GM12891 (cell line): ENCODE results near the gene DNAJC13. TPM values are rescaled to one million over a fixed set of nuclear protein-coding genes. Genes with fewer than 3 reads are reported as not detected.
"Not testable (repeated sequence)": the region's sequence is repeated elsewhere in the genome, so short reads cannot be mapped to it uniquely, and the experiment has no call there.

ENCODE experiments used
- DNase-seq: peaks from one replicate; pipeline ENCODE4 v3.0.0; 2011; ENCODE audit warnings: low spot score; ENCODE audit not compliant: insufficient read length
- FAIRE-seq: peaks from 2 replicates; lab custom pipeline; 2011; peaks lifted over from hg19 to GRCh38; lab: Jason Lieb, UNC
- PAX5 ChIP-seq: IDR thresholded peaks from 2 replicates; pipeline ENCODE4 v1.6.1; 2011; ENCODE audit warnings: low read length, moderate library complexity, mild to moderate bottlenecking; ENCODE audit not compliant: insufficient read depth, severe bottlenecking
- POLR2A ChIP-seq: IDR thresholded peaks from 2 replicates; pipeline ENCODE4 v1.6.1; 2011; ENCODE audit warnings: low read depth, low read length, control low read depth
- POLR2AphosphoS5 ChIP-seq: IDR thresholded peaks from 2 replicates; pipeline ENCODE4 v1.6.1; 2011; ENCODE audit warnings: low read depth, low read length, control low read depth
- POU2F2 ChIP-seq: IDR thresholded peaks from 2 replicates; pipeline ENCODE4 v1.6.1; 2011; ENCODE audit warnings: low read depth, mild to moderate bottlenecking, control low read depth, low read length, moderate library complexity
- SPI1 ChIP-seq: IDR thresholded peaks from 2 replicates; pipeline ENCODE4 v1.6.1; 2011; ENCODE audit warnings: low read depth, low read length, control low read depth
- TAF1 ChIP-seq: IDR thresholded peaks from 2 replicates; pipeline ENCODE4 v1.6.1; 2011; ENCODE audit warnings: low read depth, low read length, control low read depth
- polyA plus RNA-seq: library from polyadenylated mRNA; unstranded; fragments of >200 nt; gene quantifications from one replicate; pipeline ENCODE4 v1.2.1, GENCODE V29; 2012; ENCODE audit warnings: low read depth, missing spikeins, inconsistent platforms; ENCODE audit not compliant: missing spikeins

The DNAJC13 gene
- 10.9 TPM for polyA plus RNA-seq

DNA sequence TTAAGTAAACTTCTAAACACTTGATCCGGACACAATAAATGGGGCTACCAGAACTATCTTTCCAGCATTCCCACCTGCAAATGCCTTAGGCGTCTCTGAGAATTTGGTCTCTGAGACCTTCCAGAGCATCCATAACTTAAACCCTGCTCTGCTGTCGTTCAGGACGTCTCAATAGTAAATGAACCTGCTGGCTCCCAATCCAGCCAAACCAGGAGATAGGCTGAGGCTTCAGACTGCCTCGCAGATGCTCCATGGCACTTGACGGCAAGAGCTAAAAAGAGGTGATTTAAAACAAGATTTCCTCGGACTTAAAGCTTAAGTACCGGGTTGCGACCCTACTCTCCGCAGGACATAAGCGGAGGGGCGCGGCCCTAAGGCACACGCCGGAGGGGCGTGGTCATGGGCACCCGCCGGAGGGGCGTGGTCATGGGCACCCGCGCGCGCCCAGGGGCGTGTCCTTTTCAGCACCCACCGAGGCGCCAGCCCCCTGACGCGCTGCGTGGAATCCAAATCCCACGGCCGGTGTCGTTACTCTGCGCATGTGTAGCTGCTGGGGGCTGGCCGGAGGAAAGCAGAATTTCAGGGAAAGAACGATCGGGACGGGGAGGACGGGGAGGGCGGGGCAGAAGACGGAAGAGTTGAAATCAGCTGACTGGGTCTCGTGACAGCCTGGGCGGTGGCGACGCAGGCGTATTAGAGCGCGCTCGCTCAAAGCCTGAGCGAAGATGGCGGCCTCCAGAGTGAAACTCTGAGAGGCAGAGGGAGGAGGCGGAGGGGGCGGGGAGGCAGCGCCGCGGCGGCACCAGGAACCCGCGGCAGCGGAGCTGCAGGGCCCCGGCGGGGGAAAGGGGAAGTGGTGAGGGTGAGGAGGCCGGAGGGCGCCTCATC, at the start of gene DNAJC13:
Gene DNAJC13 (plus strand): TSS at position 696 of the 888 bp plus-strand sequence. CDS start 17,049 bp downstream, outside the sequence.
- TF ChIP-seq SPI1 (peak; percentile 80), PAX5 (no peak), POLR2AphosphoS5 (no peak), TAF1 (peak; percentile 66; the same call in 1 of the 2 replicates), POLR2A (no peak; the same call in 1 of the 2 replicates), POU2F2 (0 out of 2 replicates have a peak, but pooled peaks have one; percentile 19)
- peak; percentile 77 for DNase-seq
- peak; percentile 94 for FAIRE-seq

- DNase-seq (no peak), FAIRE-seq (no peak)
- TF ChIP-seq PAX5 (no peak), TAF1 (no peak), SPI1 (no peak), POLR2AphosphoS5 (no peak), POLR2A (no peak), POU2F2 (no peak)
Measured at GRCh38 chr3:132368515-132368914, 48.8 kb upstream of the DNAJC13 start.

DNA sequence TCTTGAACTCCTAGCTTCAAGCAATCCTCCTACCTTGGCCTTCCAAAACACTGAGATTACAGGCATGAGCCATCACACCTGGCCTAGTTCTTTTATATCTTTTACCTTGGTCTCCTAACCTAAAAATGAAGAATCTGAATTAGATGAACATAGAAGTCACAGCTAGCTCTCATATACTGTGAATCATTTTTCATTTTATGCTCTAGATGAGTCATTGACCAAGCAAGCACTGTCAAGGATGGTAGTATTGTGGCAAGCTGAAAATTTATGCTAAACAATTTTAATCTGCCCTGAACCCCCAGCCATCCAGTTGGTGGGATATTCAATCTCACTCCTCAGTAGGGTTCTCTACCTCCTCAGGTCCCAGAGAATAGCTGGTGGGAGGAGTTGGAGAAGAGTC, 48.3 kb upstream of the DNAJC13 start:
- no peak for DNase-seq
- TF ChIP-seq TAF1 (no peak), POLR2A (no peak), POLR2AphosphoS5 (no peak), POU2F2 (no peak), SPI1 (no peak), PAX5 (no peak)
- FAIRE-seq: no peak

GRCh38 chr3:132376945-132377354, 40.4 kb upstream of the DNAJC13 start:
- not testable (repeated sequence) for FAIRE-seq, DNase-seq

DNA sequence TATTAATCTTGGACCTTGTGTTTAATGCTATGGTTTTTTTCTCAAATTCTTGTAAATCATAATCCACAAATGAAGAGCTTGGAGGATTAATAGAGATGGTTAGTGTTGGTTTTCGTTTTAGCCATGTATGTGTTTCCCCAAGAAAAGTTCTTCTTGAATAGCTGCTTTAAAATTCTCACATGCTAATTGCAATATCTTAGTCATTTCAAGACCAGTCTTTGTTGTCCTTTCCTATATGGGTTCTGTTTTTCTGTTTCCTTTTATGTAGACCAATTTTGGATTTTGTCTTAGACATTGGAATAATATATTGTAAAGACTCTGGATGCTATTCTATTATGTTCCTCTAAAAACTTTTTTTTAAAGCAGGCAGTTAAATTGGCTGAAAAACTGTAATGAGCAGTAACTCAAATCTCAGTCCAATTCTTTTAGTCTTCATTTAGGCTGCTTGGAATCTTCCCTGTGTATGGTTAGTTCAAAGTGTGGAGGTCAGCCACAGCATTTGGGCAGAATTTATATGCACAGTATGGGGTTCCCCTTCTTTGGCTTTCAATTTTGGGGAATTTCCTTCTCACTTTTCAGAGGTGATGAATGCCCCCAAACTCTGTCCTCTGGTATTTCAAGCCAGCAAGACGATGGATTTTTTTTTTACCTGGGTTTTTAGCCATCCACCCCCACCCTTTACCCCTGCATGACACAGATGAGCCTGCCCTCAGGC, 39.1 kb upstream of the DNAJC13 start:
- FAIRE-seq (no peak), DNase-seq (no peak)
- TF ChIP-seq POU2F2: no peak
- TF ChIP-seq PAX5: no peak
- no peak for TF ChIP-seq POLR2AphosphoS5
- no peak for TF ChIP-seq TAF1
- TF ChIP-seq POLR2A: no peak
- TF ChIP-seq SPI1: no peak

GRCh38 chr3:132378846-132379245, 38.5 kb upstream of the DNAJC13 start:
- FAIRE-seq (no peak), DNase-seq (no peak)
- TF ChIP-seq POU2F2: no peak
- TF ChIP-seq POLR2A: no peak
- no peak for TF ChIP-seq POLR2AphosphoS5
- TF ChIP-seq TAF1: no peak

GRCh38 chr3:132380920-132381319, 36.4 kb upstream of the DNAJC13 start:
- DNase-seq (no peak), FAIRE-seq (no peak)
- no peak for TF ChIP-seq POU2F2
- no peak for TF ChIP-seq SPI1
- no peak for TF ChIP-seq TAF1

GRCh38 chr3:132381348-132381944, 35.9 kb upstream of the DNAJC13 start:
- TF ChIP-seq POU2F2 (no peak), POLR2A (no peak), SPI1 (no peak), POLR2AphosphoS5 (no peak), TAF1 (no peak), PAX5 (no peak)
- DNase-seq (no peak), FAIRE-seq (no peak)

GRCh38 chr3:132382267-132382666, 35.0 kb upstream of the DNAJC13 start:
- no peak for DNase-seq
- no peak for TF ChIP-seq SPI1
- TF ChIP-seq POU2F2: no peak
- TF ChIP-seq POLR2A: no peak
- no peak for TF ChIP-seq TAF1
- no peak for TF ChIP-seq POLR2AphosphoS5
- no peak for TF ChIP-seq PAX5
- FAIRE-seq: no peak
